HG02623 (cell line): ENCODE data around the gene ALOX5.
"Not testable (repeated sequence)": the region's sequence is repeated elsewhere in the genome, so short reads cannot be mapped to it uniquely, and the experiment has no call there.

Source experiments
- ATAC-seq: cut with Tn5 transposase; IDR thresholded peaks from one replicate; pipeline ENCODE4 v1.9.1; 2021; ENCODE audit warnings: moderate library complexity; ENCODE audit not compliant: unreplicated experiment

The ALOX5 gene

DNA sequence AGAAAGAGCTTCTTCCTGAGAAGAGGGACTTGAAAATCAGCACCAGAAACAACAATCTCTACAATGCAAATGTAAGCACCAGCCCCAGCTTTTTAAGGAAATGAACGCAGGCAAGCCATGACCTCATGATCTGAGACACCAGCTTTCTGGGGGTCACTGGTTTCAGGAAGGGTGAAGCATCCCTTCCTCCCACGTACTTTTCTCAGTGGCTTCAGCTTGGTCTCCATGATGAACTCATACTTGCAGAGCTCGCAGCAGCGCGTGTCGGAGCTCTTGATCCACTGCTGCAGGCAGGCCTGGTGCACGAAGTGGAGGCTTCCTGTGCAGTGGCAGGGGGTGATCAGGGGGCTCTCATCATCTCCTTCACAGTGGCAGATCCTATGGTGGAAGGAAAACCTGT is 87.0 kb downstream of the ALOX5 start:
- peak; percentile 67 for ATAC-seq

DNA sequence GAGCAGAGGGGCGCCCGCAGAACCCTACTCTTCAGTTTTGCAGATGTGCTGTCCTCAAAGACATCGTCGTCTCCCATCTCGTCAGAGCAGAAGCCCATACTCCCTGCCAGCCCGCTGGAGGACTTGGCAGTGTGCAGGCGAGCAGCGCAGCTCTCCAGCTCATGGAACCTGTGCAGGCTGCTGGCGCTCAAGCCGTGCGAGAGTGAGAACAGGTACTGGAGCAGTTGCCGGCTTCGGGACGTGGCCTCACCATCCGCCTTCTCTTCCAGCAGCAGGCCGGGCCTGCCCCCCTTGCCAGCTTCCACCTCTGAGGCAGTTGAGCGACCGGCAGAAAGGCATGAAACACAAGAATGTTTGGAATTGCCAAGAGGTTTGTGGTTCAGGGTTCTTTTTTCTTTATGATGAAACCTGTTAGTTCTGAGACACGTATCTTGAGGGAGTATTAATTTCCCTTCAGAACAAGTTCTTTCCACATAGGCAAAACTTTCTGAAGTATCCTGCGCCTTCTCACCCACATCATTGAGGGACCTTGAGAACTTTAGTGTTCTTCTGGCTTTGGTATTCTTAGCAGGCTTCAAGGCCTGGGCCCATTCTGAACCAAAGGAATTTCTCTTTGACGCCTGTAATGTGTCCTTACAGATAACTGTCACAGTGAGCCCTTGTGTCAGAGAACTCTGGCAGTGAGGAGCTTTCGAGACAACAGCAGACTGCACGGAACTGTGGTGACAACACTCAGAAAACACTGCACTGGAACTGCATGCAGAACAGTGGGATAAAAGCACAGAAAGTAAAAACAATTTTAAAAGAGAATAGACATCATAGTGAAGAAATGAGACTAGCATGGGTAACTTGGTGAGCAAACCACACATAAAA is 89.5 kb downstream of the ALOX5 start:
- no peak for ATAC-seq

- no peak for ATAC-seq
Measured at GRCh38 chr10:45464958-45465567, 91.0 kb downstream of the ALOX5 start.

DNA sequence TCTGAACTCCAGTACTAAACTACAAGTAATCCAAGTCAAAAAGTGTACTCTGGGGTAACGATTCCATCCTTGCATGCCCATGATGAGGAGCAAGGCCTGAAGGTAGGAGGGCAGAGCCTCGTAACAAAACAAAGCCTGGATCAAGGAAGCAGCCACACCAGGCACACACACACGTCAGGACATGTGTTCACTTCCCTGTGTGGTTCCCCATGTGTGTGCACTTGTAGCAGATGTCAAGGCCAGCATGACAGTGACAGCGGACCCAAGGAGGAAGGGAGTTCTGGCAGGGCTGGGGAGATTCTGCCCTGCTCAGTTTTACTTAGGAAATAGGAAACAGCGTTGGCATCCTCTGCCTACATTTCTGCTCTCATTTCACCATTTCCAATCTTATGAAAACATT is 92.8 kb downstream of the ALOX5 start:
- ATAC-seq = no peak

DNA sequence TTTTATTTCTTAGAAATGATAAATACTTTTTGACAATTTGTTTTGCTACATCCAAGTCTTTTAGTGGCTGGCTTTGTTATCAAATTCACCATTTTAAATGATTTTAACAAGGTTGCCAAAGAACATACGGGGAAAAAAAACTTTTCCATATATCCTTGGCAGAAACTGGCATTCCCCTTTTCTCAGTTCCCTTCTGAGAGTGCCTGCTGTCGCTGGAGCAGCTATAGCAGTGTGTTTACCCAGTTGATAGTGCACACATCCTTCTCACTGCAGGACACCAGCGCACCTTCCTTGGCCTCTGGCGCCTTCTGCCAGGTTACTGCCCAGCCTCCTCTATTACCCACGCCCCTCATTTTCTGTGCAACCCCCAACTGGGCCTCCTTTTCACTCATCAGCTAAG is 94.1 kb downstream of the ALOX5 start:
- ATAC-seq = no peak

DNA sequence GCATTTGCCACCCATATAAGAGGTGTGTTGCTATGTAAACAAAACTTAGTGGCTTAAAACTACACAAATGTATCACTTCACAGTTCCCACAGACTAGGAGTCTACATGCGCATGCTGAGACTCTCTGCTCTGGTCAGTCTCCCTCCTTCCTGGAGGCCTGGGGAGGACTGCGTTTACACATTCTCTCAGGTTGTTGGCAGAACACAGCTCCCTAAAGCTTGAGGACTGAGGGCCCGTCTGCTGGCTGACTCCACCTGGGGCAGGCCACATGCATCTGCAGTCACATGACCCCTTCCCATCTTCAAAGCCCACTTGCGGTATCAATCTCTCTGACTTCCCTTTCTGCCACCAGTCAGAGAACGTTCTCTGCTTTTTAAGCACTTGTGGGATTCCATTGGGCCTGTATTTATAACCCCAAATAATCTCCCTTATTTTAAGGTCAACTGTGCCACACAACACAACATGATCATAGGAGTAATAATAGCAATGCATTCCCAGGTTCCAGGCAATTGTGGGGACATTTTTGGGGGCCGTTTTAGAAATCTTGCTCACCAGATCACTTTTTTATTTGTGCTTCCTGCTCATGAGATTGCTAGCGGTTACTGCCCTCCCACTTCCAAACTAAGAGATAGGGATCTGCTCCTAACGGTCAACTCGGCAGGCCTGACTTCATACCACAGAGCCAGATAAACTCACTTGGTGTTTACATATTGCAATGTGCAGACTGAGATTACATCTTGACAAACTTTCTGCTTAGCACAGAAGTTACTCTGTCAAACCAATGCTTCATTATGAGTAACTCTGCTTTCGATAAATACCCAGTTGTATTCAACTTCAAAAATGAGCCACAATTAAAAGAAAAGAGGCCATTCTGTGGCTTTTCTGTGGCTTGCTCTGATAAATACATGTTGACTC is 96.3 kb downstream of the ALOX5 start:
- no peak for ATAC-seq

DNA sequence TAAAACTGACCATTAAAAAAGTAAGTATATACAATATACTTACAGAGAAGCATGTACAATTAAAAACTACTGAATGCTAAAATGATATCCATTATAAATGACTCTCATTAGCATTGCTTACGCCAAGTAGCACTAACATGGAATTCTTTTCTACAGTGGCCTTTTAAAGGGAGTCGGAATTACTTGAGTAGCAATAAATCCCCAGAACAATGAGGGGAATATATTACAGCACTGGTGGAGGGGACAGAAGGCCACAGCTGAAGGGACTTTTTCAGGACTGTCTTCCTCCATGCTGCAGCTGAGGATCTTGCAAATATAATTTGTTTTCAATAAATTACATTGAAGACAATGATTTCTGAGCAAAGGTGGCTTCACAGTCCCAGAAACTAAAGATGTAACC is 97.0 kb downstream of the ALOX5 start:
- no peak for ATAC-seq

GRCh38 chr10:45471531-45472310 is 97.7 kb downstream of the ALOX5 start:
- ATAC-seq = no peak

DNA sequence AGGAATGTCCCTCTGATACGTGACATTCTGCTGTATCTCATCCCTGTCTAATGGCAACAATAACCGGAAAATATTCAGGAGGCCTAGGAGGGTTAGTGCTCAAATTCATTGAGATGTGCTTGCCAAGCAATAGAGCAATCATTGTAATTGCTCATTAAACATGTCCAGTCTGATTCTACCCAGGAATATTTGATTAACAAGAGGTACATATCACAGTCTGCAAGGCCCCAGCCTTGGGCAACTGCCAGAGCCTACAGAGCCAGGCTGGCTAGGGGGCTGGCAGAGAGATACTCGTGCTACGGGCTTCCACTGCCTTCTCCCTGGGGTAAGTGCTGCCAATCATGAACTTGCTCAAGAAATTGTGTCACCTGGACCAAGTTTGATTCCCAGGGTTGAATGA is 99.1 kb downstream of the ALOX5 start:
- no peak for ATAC-seq

GRCh38 chr10:45476559-45476958 is 102.5 kb downstream of the ALOX5 start:
- ATAC-seq = no peak

DNA sequence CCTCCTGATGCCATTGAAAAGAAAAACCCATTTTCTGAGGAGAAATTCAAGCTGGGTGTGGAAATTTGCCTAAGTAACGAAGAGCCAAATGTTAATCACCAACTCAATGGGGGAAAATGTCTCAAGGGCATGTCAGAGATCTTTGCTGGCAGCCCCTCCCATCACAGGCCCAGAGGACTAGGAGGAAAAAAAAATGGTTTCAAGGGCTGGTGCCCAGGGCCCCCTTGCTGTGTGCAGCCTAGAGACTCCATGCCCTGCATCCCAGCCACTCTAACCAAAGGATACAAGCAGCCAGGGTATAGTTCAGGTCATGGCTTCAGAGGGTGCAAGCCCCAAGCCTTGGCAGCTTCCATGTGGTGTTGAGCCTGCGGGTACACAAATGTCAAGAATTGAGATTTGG is 106.3 kb downstream of the ALOX5 start:
- ATAC-seq = no peak

GRCh38 chr10:45481100-45481499 is 107.1 kb downstream of the ALOX5 start:
- not testable (repeated sequence) for ATAC-seq

DNA sequence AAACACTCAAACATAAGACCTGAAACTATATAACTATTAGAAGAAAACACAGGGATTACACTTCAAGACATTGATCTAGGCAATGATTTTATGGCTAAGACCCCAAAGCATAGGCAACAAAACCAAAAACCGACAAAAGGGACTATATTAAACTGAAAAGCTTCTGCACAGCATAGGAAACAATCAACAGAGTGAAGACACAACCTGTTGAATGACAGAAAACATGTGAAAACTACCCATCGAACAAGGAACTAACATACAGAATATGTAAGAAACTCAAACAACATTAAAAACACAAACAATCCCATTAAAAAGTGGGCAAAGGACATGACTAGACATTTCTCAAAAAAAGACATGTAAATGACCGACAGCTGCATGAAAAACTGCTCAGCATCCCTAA is 109.0 kb downstream of the ALOX5 start:
- ATAC-seq = no peak

DNA sequence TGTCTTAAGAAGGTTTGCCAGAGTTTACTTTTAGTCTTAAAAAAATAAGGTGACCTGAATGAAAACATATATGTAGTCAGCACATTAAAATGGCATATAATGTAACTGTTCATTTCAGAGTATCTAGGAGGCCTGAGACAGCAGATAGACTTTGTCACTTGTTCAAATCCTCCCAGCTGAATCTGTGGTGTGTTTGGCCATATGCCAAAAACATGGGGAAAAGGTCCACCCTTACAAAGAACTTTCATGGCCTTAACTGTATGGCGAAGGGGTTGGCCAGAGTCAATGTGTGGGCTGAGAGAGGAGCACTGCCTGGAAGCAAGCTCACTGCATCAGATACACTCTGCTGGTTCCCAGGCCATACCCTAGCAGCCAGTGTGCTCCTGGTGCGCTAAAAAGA is 113.7 kb downstream of the ALOX5 start:
- no peak for ATAC-seq

DNA sequence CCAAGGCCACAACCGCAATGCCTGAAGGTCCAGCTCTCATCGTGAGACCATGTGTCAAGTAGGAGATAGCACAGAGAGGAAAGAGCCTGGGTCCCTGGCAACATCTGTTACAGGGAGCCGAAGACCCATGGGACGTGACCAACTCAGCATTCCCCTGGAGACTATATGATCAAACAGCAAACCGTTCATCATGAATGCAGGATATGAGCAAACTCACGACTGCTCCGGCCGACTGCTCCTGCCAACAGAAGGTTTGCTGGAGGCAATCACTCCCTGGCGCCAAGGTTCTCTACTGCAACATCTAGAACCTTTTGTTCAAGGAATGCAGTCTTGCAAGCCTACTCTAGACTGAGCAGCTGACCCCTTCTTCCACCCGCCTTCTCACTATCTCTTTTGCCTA is 114.3 kb downstream of the ALOX5 start:
- ATAC-seq = no peak

GRCh38 chr10:45490277-45490676 is 116.3 kb downstream of the ALOX5 start:
- ATAC-seq = no peak

DNA sequence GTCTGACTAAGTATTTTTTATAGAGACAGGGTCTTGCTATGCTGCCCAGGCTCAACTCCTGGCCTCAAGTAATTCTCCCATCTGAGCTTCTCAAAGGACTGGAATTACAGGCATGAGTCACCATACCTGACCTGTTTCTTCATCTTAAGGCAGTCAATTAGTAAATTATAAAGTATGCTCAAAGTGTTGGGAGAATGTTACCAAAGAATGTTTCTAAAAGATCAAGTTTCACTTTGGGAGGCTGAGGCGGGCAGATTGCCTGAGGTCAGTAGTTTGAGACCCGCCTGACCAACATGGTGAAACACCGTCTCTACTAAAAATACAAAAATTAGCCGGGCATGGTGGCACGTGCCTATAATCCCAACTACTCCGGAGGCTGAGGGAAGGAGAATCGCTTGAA is 117.0 kb downstream of the ALOX5 start:
- no peak for ATAC-seq
